ENCODE measurements around the gene SSBP3. TPM values are rescaled to one million over a fixed set of nuclear protein-coding genes. Genes with fewer than 3 reads are reported as not detected.

SSBP3 gene
- total and polyA plus RNA-seq, 4 donors, result 7.7 to 24.7 (median 17.3) TPM

DNA sequence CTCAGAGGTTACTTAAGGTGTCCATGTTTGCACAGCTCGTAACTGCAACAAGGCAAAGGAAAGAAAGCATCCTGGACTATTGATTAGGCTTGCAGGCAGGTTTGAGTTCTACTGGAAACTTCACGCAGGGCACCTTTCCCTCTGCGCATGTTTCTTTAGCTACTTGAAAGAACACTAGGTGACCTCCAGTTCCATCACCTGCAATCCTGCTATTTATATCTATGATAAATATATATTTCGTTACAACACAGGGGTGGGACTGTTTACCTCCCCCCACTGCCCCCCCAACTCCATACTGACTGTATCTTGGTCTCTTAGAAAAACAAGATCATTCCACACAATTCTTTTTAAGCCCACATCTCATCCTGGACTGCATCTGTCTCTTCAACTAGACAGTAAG lies 12.1 kb downstream of the SSBP3 start:
- Histone ChIP-seq H3K4me1 (ENCODE audit: control insufficient read depth in 4 of 4, insufficient read depth in 4 of 4, low read length in 3 of 4) (peaks cover 5 to 25% (median 19%) of the 10 kb centered on the region in 4 donors), H3K27ac (ENCODE audit: low read depth in 1 of 2, low read length in 2 of 2) (no peak overlapping the region), H3K9me3 (ENCODE audit: control insufficient read depth in 4 of 4, low read length in 3 of 4) (no peaks in the 10 kb centered on the region), H3K9ac (ENCODE audit: low read depth in 1 of 2, low read length in 2 of 2) (no peak overlapping the region), H3K27me3 (ENCODE audit: control insufficient read depth in 4 of 4, insufficient read depth in 4 of 4, low read length in 3 of 4) (no peaks in the 10 kb centered on the region), H3K36me3 (ENCODE audit: control insufficient read depth in 4 of 4, insufficient read depth in 3 of 4, low read depth in 1 of 4, low read length in 3 of 4) (peaks cover 3 to 35% (median 19%) of the 10 kb centered on the region in 4 donors), H3K4me3 (ENCODE audit: low read depth in 1 of 3, low read length in 3 of 3) (no peak overlapping the region)
- WGBS, result 93% methylated on average over 4 of the region's 4 CpGs
- DNase-seq (ENCODE audit: low spot score), result no peak
- TF ChIP-seq HNF4G (IDR thresholded peaks at IDR 0.05), result no peak
- TF ChIP-seq, protein P1, sequence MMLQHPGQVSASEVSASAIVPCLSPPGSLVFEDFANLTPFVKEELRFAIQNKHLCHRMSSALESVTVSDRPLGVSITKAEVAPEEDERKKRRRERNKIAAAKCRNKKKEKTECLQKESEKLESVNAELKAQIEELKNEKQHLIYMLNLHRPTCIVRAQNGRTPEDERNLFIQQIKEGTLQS (IDR thresholded peaks at IDR 0.05), result no peak
- no peak for TF ChIP-seq NR2F2 (IDR thresholded peaks at IDR 0.05)
- TF ChIP-seq TAF1 (conservative IDR thresholded peaks at IDR 0.05), result no peak
- TF ChIP-seq JUND (IDR thresholded peaks at IDR 0.05), result no peak
- no peak for TF ChIP-seq FOXA1 (IDR thresholded peaks at IDR 0.05)
- no peak for TF ChIP-seq GABPA (IDR thresholded peaks at IDR 0.05 in 1 of 2, conservative IDR thresholded peaks at IDR 0.05 in 1 of 2)
- no peak for TF ChIP-seq SP1 (IDR thresholded peaks at IDR 0.05)
- TF ChIP-seq EGR1 (IDR thresholded peaks at IDR 0.05; ENCODE audit: low read depth in 2 of 2), result no peak
- TF ChIP-seq RAD21 (IDR thresholded peaks at IDR 0.05), result no peak
- TF ChIP-seq, protein P2, sequence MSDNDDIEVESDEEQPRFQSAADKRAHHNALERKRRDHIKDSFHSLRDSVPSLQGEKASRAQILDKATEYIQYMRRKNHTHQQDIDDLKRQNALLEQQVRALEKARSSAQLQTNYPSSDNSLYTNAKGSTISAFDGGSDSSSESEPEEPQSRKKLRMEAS (IDR thresholded peaks at IDR 0.05), result no peak
- TF ChIP-seq YY1 (IDR thresholded peaks at IDR 0.05), result no peak
- TF ChIP-seq REST (IDR thresholded peaks at IDR 0.05), result no peak
- no peak for TF ChIP-seq FOXA2 (IDR thresholded peaks at IDR 0.05)
- no peak for TF ChIP-seq HNF4A (conservative IDR thresholded peaks at IDR 0.05)
- TF ChIP-seq CTCF (IDR thresholded peaks at IDR 0.05; ENCODE audit: low read depth, low read length, missing input control), result no peak
- no peak for TF ChIP-seq RXRA (IDR thresholded peaks at IDR 0.05)
- TF ChIP-seq ZBTB33 (IDR thresholded peaks at IDR 0.05), result no peak

Data from liver (tissue), 9 donors.